ENCODE measurements around the gene SLC25A13.

The SLC25A13 gene

DNA sequence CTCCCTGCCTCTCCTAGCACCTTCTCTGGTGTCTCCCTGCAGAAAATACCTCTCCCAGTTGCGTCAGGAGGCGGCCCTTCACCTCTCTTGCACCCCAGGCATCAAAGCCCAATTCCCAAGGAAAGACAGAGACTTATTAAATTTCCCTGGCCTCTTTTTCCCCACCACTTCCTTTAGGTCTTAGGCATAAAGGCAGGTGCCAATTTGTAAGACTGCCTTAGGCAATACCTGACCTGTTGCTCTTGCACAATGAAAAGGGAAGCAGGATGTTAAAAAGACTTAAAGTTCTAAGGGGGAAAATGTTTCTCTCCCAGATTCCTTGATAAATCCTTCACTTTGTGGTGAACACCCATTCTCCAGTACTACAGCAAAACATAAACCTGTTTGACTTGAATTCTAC lies 186.7 kb downstream of the SLC25A13 start:
- in situ Hi-C loops (cut with HindIII; ENCODE audit: low pct_unique_long_range_greater_than_20kb, low sequenced_read_pairs) = no loop called here
- TF ChIP-seq JUND (IDR thresholded peaks at IDR 0.05; ENCODE audit: low read depth) = no peak
- peak in 1 of 2 experiments; percentile 78 for DNase-seq (ENCODE audit: low read depth in 1 of 2, low spot score in 1 of 2)

- TF ChIP-seq JUND (IDR thresholded peaks at IDR 0.05; ENCODE audit: low read depth) = no peak
- in situ Hi-C loops (cut with HindIII; ENCODE audit: low pct_unique_long_range_greater_than_20kb, low sequenced_read_pairs) = no loop called here
- DNase-seq (ENCODE audit: low read depth in 1 of 2, low spot score in 1 of 2) = no peak
Observed at GRCh38 chr7:96131525-96131924, 190.4 kb downstream of the SLC25A13 start.

DNA sequence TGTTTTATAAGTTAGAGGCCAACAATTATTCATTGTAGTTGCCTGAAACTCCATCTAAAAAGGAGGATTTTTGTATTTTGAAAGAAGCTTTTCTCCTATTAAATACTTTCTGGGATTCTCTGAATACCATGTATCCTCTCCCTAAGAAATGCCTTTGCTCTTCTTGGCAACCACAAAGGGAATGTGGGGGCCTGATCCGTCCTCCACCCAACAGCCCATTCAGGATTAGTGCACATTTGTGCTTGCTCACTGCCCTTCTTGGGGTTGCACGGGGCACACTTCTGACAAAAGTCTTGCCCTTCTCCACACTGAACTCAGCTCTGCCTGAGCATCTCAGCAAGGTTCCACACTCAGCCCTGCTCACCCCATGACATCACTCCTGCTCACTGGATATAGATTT lies 194.2 kb downstream of the SLC25A13 start:
- TF ChIP-seq JUND (IDR thresholded peaks at IDR 0.05; ENCODE audit: low read depth) = no peak
- no peak for DNase-seq (ENCODE audit: low read depth in 1 of 2, low spot score in 1 of 2)
- in situ Hi-C loops (cut with HindIII; ENCODE audit: low pct_unique_long_range_greater_than_20kb, low sequenced_read_pairs) = no loop called here

- no peak for TF ChIP-seq JUND (IDR thresholded peaks at IDR 0.05; ENCODE audit: low read depth)
- no peak for DNase-seq (ENCODE audit: low read depth in 1 of 2, low spot score in 1 of 2)
- in situ Hi-C loops (cut with HindIII; ENCODE audit: low pct_unique_long_range_greater_than_20kb, low sequenced_read_pairs) = no loop called here
Observed at GRCh38 chr7:96126382-96126781, 195.5 kb downstream of the SLC25A13 start.

- in situ Hi-C loops (cut with HindIII; ENCODE audit: low pct_unique_long_range_greater_than_20kb, low sequenced_read_pairs) = no loop called here
- DNase-seq (ENCODE audit: low read depth in 1 of 2, low spot score in 1 of 2) = no peak
- no peak for TF ChIP-seq JUND (IDR thresholded peaks at IDR 0.05; ENCODE audit: low read depth)
Observed at GRCh38 chr7:96122746-96123145, 199.2 kb downstream of the SLC25A13 start.

GRCh38 chr7:96121752-96122151 lies 200.1 kb downstream of the SLC25A13 start:
- DNase-seq (ENCODE audit: low read depth in 1 of 2, low spot score in 1 of 2) = no peak
- no peak for TF ChIP-seq JUND (IDR thresholded peaks at IDR 0.05; ENCODE audit: low read depth)
- in situ Hi-C loops (cut with HindIII; ENCODE audit: low pct_unique_long_range_greater_than_20kb, low sequenced_read_pairs) = no loop called here

DNA sequence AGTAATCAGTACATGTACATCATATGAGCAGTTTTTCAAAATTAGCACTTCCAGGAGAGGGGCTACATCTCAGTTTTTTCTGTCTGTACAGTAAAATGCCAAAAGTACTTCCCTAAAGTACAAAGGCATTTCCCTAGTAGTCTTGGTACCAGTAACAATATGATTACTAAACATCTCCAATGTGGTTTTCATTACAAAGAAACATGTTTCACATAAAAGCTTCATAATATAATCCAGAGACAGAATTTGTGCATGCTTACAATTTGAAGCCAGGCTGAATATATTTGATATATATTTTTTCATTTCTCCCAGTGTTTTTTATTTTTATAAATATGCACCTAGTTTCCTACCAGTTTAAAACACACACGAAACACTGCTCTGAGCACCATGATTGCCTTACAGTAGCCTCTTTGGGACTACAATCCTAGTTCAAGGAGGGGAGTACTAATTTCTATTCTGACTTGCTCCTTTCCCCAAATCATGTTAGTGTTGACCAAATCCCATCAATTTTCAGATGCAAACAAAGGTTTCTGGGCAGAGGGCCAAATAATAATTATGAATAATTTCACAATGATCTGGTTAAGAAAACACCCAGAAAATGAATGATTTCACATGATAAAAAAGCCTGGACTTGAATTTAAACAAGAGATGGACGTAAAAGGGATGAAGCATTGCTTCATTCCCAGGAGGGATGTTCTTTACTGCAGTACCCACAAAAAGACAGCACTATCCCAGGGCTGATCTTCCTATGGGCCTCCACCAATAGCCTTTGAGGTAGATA lies 201.3 kb downstream of the SLC25A13 start:
- in situ Hi-C loops (cut with HindIII; ENCODE audit: low pct_unique_long_range_greater_than_20kb, low sequenced_read_pairs) = no loop called here
- no peak for TF ChIP-seq JUND (IDR thresholded peaks at IDR 0.05; ENCODE audit: low read depth)
- DNase-seq (ENCODE audit: low read depth in 1 of 2, low spot score in 1 of 2) = no peak

- in situ Hi-C loops (cut with HindIII; ENCODE audit: low pct_unique_long_range_greater_than_20kb, low sequenced_read_pairs) = no loop called here
- no peak for DNase-seq (ENCODE audit: low read depth in 1 of 2, low spot score in 1 of 2)
- TF ChIP-seq JUND (IDR thresholded peaks at IDR 0.05; ENCODE audit: low read depth) = no peak
Observed at GRCh38 chr7:96118449-96119001, 203.4 kb downstream of the SLC25A13 start.

DNA sequence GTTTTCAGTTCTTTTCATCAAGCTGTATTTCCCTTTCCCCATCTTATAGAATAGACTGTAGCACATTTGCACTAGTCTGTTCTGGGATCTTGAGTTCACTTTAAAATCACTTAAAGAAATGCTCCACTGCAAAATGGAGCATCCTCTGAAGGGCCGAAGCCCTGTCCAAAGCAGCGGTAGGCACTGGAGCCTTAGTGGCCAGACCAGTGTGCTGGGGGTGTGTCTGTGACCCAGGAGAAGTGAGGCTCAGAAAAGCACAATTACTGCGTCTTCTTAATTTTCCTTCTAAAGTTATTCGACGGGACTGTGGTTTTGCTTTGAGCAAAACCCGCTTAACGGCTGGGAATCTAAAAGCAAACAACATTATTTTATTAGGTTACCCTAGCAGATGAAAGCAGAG lies 205.7 kb downstream of the SLC25A13 start:
- DNase-seq (ENCODE audit: low read depth in 1 of 2, low spot score in 1 of 2) = no peak
- in situ Hi-C loops (cut with HindIII; ENCODE audit: low pct_unique_long_range_greater_than_20kb, low sequenced_read_pairs) = no loop called here
- no peak for TF ChIP-seq JUND (IDR thresholded peaks at IDR 0.05; ENCODE audit: low read depth)

GRCh38 chr7:96114190-96114589 lies 207.7 kb downstream of the SLC25A13 start:
- in situ Hi-C loops (cut with HindIII; ENCODE audit: low pct_unique_long_range_greater_than_20kb, low sequenced_read_pairs) = no loop called here
- DNase-seq (ENCODE audit: low read depth in 1 of 2, low spot score in 1 of 2) = no peak
- no peak for TF ChIP-seq JUND (IDR thresholded peaks at IDR 0.05; ENCODE audit: low read depth)

DNA sequence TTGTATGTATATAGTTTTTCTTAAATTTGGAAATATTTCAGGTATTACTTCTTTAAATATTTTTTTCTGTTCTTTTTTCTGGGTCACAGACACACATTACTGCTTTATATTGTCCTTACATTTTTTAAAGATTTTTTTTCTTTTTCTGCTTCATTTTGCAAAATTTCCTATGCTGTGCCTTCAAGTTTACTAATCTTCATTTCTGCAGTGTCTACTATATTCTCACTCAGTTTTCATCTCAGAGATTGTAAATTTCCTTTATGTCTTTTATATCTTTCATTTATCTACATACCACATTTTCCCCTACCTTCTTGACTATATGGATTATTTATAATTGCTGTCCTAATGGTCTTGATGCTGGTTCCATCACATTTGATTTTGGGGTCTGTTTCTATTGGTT lies 210.5 kb downstream of the SLC25A13 start:
- TF ChIP-seq JUND (IDR thresholded peaks at IDR 0.05; ENCODE audit: low read depth) = no peak
- in situ Hi-C loops (cut with HindIII; ENCODE audit: low pct_unique_long_range_greater_than_20kb, low sequenced_read_pairs) = no loop called here
- DNase-seq (ENCODE audit: low read depth in 1 of 2, low spot score in 1 of 2) = no peak

DNA sequence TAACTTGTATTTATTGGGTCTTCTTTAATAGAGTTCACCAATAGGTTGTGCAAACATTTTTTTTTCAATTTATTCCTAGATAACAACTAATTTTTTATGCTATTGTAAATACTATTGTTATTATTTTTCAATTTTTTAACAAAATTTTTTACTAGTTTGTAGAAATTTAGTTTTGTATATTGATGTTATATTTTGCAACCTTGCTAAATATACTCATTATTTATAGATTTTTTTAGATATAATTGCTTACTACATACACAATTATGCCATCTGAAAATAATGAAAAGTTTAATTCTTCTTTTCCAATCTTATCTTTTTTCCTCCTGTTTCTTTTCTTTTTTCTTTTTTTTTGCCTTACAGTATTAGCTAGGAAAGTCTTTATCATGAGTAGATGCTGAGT lies 216.9 kb downstream of the SLC25A13 start:
- in situ Hi-C loops (cut with HindIII; ENCODE audit: low pct_unique_long_range_greater_than_20kb, low sequenced_read_pairs) = no loop called here
- no peak for TF ChIP-seq JUND (IDR thresholded peaks at IDR 0.05; ENCODE audit: low read depth)
- no peak for DNase-seq (ENCODE audit: low read depth in 1 of 2, low spot score in 1 of 2)

DNA sequence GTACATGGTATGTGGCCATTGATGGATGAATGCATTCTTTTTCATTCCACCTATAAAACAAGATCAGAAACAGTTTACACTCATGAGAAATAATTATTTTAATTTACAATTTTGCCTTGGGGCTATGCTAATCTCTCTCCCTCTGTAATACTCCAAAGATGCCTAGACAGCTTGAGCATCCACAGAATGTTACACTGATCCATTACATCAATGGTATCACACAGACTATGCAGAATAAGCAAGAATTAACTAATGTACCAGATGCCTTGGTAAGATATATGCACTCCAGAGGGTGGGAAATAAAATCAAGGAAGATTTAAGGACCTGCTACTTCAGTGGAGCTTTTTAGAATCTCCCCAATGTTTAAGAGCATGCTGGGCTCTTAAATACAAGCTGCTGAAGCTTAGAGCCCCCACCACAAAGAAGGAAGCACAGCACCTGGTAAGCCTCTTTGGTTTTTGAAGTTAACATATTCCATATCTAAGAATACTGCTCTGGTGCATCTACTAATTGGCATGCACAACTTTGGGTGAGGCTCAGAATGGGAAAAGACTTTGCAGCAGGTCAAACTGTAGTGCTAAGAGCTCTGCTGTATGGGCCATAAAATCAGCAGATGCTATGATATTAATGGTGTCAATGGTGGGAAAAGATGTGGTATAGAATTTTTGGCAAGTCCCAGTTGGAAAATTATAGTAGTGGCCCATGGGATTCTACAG lies 219.6 kb downstream of the SLC25A13 start:
- DNase-seq (ENCODE audit: low read depth in 1 of 2, low spot score in 1 of 2) = no peak
- no peak for TF ChIP-seq JUND (IDR thresholded peaks at IDR 0.05; ENCODE audit: low read depth)
- in situ Hi-C loops (cut with HindIII; ENCODE audit: low pct_unique_long_range_greater_than_20kb, low sequenced_read_pairs) = no loop called here

Measured in T47D (cell line).